Central memory CD8-positive, alpha-beta T cell (primary cell): Measurements from ENCODE around the gene HERC2.
"Not testable (repeated sequence)": the region's sequence is repeated elsewhere in the genome, so short reads cannot be mapped to it uniquely, and the experiment has no call there.

Experiments
- ATAC-seq: fragments of 150-1000 bp; cut with Tn5 transposase; replicated peaks from 2 replicates; pipeline ENCODE4 v1.10.0; 2022; ENCODE audit warnings: mild to moderate bottlenecking, moderate FRiP score, moderate number of reproducible peaks; ENCODE audit not compliant: poor library complexity, severe bottlenecking; ENCODE audit errors: extremely low read depth
- DNase-seq, 2 donors: peaks; one replicate each; pipeline ENCODE4 v3.0.0; 2021; ENCODE audit warnings: low spot score in 2 of 2
- H3K27ac Mint-ChIP-seq: one replicate; pipeline ENCODE4 v1.8.0; 2022; ENCODE audit warnings: low read depth, mild to moderate bottlenecking, moderate library complexity, mixed read lengths
- H3K27me3 Mint-ChIP-seq: one replicate; pipeline ENCODE4 v1.8.0; 2022; ENCODE audit warnings: mixed read lengths
- H3K36me3 Mint-ChIP-seq: one replicate; pipeline ENCODE4 v1.8.0; 2022; ENCODE audit warnings: mild to moderate bottlenecking, moderate library complexity, mixed read lengths; ENCODE audit not compliant: insufficient read depth
- H3K4me1 Mint-ChIP-seq: one replicate; pipeline ENCODE4 v1.8.0; 2022; ENCODE audit warnings: mixed read lengths
- H3K4me3 Mint-ChIP-seq: one replicate; pipeline ENCODE4 v1.8.0; 2022; ENCODE audit warnings: mild to moderate bottlenecking, moderate library complexity, mixed read lengths
- H3K9me3 Mint-ChIP-seq: one replicate; pipeline ENCODE4 v1.8.0; 2022; ENCODE audit warnings: mixed read lengths

The HERC2 gene

GRCh38 chr15:28231743-28232142, 90.2 kb downstream of the HERC2 start:
- peaks cover 36% of the 10 kb centered on the region for H3K36me3 Mint-ChIP-seq
- ATAC-seq, DNase-seq: not testable (repeated sequence)

GRCh38 chr15:28231336-28231735, 90.6 kb downstream of the HERC2 start:
- not testable (repeated sequence) for DNase-seq, H3K27ac Mint-ChIP-seq, H3K4me3 Mint-ChIP-seq, ATAC-seq, H3K4me1 Mint-ChIP-seq, H3K27me3 Mint-ChIP-seq, H3K9me3 Mint-ChIP-seq
- peaks cover 36% of the 10 kb centered on the region for H3K36me3 Mint-ChIP-seq

More at GRCh38 chr15:28231743-28232142, 90.2 kb downstream of the HERC2 start:
- not testable (repeated sequence) for H3K4me1 Mint-ChIP-seq, H3K27me3 Mint-ChIP-seq, H3K27ac Mint-ChIP-seq, H3K4me3 Mint-ChIP-seq, H3K9me3 Mint-ChIP-seq

GRCh38 chr15:28228990-28229640, 92.9 kb downstream of the HERC2 start:
- ATAC-seq, H3K4me1 Mint-ChIP-seq, H3K27me3 Mint-ChIP-seq, H3K9me3 Mint-ChIP-seq, DNase-seq, H3K27ac Mint-ChIP-seq, H3K4me3 Mint-ChIP-seq: not testable (repeated sequence)
- peaks cover 38% of the 10 kb centered on the region for H3K36me3 Mint-ChIP-seq

GRCh38 chr15:28228096-28228495, 93.9 kb downstream of the HERC2 start:
- no peaks in the 10 kb centered on the region for H3K27me3 Mint-ChIP-seq
- ATAC-seq, result no peak
- H3K36me3 Mint-ChIP-seq, result peaks cover 37% of the 10 kb centered on the region

GRCh38 chr15:28227303-28227702, 94.7 kb downstream of the HERC2 start:
- not testable (repeated sequence) for H3K4me3 Mint-ChIP-seq, DNase-seq, H3K27me3 Mint-ChIP-seq, H3K27ac Mint-ChIP-seq, H3K4me1 Mint-ChIP-seq, ATAC-seq, H3K9me3 Mint-ChIP-seq
- H3K36me3 Mint-ChIP-seq, result peaks cover 33% of the 10 kb centered on the region

More at GRCh38 chr15:28228096-28228495, 93.9 kb downstream of the HERC2 start:
- Mint-ChIP-seq H3K9me3 (no peaks in the 10 kb centered on the region), H3K4me3 (no peak overlapping the region), H3K27ac (no peak overlapping the region), H3K4me1 (peaks cover 4% of the 10 kb centered on the region)
- no peak for DNase-seq

GRCh38 chr15:28222612-28223011, 99.4 kb downstream of the HERC2 start:
- H3K27ac Mint-ChIP-seq, H3K27me3 Mint-ChIP-seq, H3K4me1 Mint-ChIP-seq, ATAC-seq, H3K9me3 Mint-ChIP-seq, DNase-seq, H3K4me3 Mint-ChIP-seq: not testable (repeated sequence)
- H3K36me3 Mint-ChIP-seq, result peaks cover 32% of the 10 kb centered on the region

- H3K27me3 Mint-ChIP-seq, DNase-seq, H3K4me3 Mint-ChIP-seq, ATAC-seq, H3K27ac Mint-ChIP-seq, H3K9me3 Mint-ChIP-seq, H3K4me1 Mint-ChIP-seq: not testable (repeated sequence)
- H3K36me3 Mint-ChIP-seq, result peaks cover 25% of the 10 kb centered on the region
These were observed 100.3 kb downstream of the HERC2 start for GRCh38 chr15:28221696-28222095.

- ATAC-seq (no peak), DNase-seq (no peak)
- Mint-ChIP-seq H3K27me3 (no peaks in the 10 kb centered on the region), H3K27ac (no peak overlapping the region), H3K36me3 (peaks cover 22% of the 10 kb centered on the region), H3K4me3 (no peak overlapping the region), H3K4me1 (no peaks in the 10 kb centered on the region), H3K9me3 (no peaks in the 10 kb centered on the region)
These were observed 102.9 kb downstream of the HERC2 start for GRCh38 chr15:28219116-28219515.

- ATAC-seq, H3K27ac Mint-ChIP-seq, DNase-seq, H3K27me3 Mint-ChIP-seq, H3K4me3 Mint-ChIP-seq, H3K4me1 Mint-ChIP-seq, H3K9me3 Mint-ChIP-seq: not testable (repeated sequence)
- peaks cover 28% of the 10 kb centered on the region for H3K36me3 Mint-ChIP-seq
These were observed 104.9 kb downstream of the HERC2 start for GRCh38 chr15:28216946-28217546.

GRCh38 chr15:28215521-28215920, 106.5 kb downstream of the HERC2 start:
- ATAC-seq, DNase-seq, H3K9me3 Mint-ChIP-seq, H3K27ac Mint-ChIP-seq, H3K4me1 Mint-ChIP-seq, H3K27me3 Mint-ChIP-seq, H3K4me3 Mint-ChIP-seq: not testable (repeated sequence)
- H3K36me3 Mint-ChIP-seq, result peaks cover 32% of the 10 kb centered on the region

- not testable (repeated sequence) for H3K27me3 Mint-ChIP-seq, H3K4me1 Mint-ChIP-seq, ATAC-seq, H3K4me3 Mint-ChIP-seq, H3K27ac Mint-ChIP-seq, H3K9me3 Mint-ChIP-seq, DNase-seq
- H3K36me3 Mint-ChIP-seq, result peaks cover 28% of the 10 kb centered on the region
These were observed 107.8 kb downstream of the HERC2 start for GRCh38 chr15:28214006-28214790.

- H3K36me3 Mint-ChIP-seq, result peaks cover 29% of the 10 kb centered on the region
- ATAC-seq, H3K27ac Mint-ChIP-seq, H3K27me3 Mint-ChIP-seq, H3K9me3 Mint-ChIP-seq, DNase-seq, H3K4me3 Mint-ChIP-seq, H3K4me1 Mint-ChIP-seq: not testable (repeated sequence)
These were observed 108.6 kb downstream of the HERC2 start for GRCh38 chr15:28213393-28213792.

GRCh38 chr15:28208583-28208982, 113.4 kb downstream of the HERC2 start:
- peaks cover 21% of the 10 kb centered on the region for H3K36me3 Mint-ChIP-seq
- ATAC-seq (no peak), DNase-seq (no peak)
- H3K4me1 Mint-ChIP-seq, result no peaks in the 10 kb centered on the region
- H3K4me3 Mint-ChIP-seq, result no peak overlapping the region
- no peaks in the 10 kb centered on the region for H3K27me3 Mint-ChIP-seq
- H3K9me3 Mint-ChIP-seq, result no peaks in the 10 kb centered on the region
- peak overlapping the region; percentile 7 for H3K27ac Mint-ChIP-seq
